HG03432 (cell line): ENCODE data around the gene KLRF1.

Source experiments
- ATAC-seq: cut with Tn5 transposase; IDR thresholded peaks from one replicate; pipeline ENCODE4 v1.9.1; 2021; ENCODE audit warnings: mild to moderate bottlenecking, moderate library complexity; ENCODE audit not compliant: unreplicated experiment

Gene KLRF1

DNA sequence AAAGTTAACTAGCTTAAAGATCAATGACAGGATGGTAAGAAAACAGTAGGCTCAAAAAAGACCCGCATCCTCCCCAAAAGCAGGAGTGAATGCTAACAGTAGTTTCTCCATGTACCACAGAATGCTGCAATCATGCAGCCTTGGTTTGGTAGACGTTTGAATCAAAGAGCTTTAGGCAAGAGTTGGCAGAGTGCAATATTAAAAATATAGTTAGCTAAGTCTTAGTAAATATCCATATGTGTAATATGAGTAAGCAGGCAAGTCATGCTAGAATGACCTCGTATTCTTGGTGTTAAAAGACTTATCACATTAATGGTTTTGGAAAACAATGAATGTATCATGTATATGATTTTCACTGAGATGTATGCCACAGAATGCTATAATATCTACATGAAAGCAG is 18.8 kb upstream of the KLRF1 start:
- ATAC-seq, result no peak

DNA sequence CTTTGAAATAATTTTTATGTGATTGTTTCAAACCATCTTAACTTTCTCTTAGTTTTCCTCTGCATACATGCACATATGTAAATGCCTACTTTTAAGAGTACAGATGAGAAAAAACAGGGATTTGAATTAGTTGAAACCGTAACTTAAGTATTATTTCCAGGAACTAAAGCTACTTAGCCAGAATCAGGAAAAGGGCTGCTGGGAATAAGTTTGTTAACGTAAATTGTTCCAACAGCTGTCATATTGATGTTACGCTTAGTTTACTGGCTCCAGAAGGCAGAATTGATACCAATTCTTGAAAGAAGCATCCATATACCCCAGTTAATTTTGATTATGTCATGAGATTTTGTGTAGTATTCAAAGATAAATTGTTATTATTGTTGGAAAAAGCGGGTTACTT is 17.9 kb upstream of the KLRF1 start:
- no peak for ATAC-seq

DNA sequence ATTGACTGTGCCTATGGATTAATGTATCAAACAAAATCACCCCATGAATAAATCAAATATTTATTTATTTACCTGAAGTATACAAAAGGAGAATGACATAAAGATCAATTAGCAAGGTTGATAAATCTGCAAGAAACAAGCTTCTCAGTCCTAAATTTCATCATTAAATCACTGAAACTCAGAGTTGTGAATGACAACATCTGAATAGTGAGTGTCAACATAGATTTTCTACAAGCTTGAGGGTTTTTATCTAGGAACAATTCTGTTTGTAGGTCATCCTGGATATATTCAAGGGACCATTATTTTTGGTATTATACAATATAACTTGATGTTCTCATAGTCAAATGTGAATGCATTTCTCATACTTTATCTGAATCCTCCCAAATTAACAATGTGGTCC is 17.4 kb upstream of the KLRF1 start:
- ATAC-seq, result no peak

DNA sequence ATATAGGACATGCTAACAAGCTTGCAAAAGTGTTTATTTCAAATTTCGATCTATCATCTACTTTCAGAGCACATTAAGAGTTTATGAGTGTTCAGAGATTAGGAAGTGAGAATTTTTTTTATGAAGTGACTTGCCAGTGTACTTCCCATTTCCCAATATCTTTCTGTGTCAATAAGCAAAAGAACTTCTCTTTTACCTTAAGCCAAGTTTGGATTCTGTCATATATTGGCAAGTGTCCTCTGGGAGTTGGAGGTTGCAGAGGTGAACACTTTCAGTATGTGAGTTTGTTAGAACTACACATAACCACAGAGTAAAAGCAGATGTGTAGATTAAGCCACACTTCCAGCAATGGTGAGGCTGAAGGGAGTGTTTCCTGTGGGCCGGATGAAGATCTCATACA is 16.6 kb upstream of the KLRF1 start:
- ATAC-seq, result peak; percentile 40

DNA sequence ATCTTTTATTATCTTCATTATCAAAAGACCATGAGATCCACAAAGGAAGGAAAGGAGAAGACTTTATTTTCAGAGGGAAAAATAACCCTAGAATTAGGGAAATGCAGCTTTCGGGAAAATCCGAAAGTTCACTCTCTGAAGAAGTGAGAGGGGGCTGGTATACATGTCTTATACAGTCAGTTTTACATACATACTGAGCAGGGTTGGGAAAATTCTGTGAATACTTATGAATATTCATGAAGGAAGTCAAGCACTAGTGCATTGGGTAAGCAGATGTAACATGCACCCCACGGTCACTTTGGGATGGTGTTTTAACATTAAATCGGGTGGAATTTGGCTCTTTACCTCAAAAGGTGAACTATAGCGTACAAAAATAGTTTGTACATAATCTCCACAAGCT is 15.7 kb upstream of the KLRF1 start:
- no peak for ATAC-seq

DNA sequence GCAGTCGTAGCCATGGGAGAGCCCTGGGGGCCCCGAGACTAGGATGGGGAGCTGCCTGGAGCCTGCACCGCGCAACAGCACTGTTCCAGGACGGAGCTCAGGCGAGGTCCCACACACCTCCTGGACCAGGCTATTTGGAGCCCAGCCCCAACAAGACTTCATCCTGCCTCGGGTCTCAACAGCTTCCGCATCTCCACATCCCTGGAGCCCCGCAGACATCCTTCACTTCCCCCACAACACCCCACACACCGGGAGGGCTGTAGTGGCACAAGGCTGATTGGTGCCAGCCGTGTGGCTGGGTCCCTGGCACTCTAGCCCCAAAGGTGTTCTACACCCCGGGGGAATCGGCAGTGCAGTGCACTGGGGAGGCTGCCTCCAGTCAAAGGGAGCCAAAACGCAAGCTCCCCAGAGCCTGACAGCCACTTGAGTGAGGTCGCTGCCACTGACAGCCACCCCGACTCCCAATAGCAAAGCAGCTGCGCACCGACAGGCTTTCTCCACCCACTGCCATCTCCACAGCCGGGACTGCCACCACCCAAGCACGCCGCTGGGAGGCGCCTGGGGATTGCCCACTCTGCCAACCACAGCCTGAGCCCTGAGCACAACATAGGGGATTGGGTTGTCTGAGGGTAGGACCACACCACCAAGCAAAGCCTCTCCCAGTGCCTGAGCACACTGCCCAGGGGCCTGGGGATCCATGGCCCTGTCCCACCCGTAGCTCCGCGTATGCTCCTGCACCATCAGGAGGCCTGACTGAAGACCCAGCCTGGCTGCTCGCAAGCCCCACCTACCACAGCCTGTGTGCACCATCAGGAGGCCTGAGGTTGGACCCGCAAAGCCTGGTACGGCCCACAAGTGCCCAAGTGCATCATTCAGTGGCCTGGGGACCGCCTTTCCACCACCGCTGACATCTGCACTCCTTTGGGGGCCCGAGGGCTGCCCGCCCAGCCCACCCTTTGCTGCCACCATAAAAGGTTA is 13.2 kb upstream of the KLRF1 start:
- peak; percentile 95 for ATAC-seq

DNA sequence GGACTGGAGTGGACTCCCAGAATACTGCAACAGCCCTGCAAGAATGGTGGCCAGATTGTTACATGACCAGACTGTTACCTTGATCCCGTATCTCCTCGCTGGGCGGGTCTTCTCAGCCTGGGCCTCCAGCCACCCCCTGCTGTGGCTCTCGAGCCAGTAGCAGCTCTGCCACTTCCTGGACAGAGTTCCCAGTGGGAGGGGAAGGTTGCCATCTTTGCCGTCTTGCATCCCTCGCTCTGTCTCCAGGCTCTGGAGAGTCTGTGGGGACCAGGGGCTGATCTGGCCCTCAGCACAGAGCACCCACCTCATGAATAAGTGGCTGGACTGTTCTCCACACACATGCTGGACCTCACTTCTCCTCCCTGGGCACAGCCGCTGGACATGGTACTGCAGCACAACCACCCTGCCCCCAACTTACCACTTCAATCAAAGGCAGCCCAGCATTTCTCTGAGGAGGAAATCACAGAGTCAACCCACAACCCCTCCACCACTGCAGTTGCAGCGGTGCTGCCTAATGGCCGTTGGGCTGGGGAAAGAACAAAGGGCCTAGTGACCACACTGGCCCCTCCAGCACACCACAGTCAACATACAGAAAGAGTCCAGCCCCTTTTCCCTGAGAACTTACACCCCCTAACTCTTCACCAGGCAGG is 6.9 kb upstream of the KLRF1 start:
- ATAC-seq, result no peak

DNA sequence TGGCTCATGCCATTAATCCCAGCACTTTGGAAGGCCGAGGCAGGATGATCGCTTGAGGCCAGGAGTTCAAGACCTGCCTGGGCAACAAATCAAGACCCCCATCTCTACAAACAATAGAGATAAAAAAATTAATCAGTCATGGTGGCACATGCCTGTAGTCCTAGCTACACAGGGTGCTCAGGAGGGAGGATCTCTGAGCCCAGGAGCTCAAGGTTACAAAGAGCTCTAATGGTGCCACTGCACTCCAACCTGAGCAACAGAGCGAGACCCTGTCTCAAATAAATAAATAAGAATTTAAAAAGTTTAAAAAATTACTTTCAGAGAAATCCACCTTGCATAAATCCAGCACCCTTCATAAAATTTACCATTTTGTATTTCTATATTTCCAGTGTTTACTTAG is 2.2 kb downstream of the KLRF1 start:
- no peak for ATAC-seq

DNA sequence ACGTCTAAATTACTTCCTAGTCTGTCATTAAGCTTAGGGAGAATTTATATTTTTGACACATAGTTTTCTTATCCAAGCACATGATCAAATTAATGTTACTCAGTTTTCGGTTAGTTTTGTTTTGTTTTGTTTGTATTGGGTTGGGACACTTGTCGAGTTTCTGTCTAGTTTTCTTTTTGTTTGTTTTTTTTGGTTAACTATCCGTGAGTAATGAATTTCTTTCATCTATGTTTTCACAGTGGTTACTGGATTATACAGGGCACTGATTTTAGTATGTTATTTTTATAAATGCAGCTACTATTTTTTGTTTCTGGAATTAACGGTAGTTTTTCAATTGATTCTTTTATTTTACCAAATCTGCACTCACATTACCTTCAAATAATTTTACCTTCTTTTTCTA is 2.7 kb downstream of the KLRF1 start:
- ATAC-seq, result no peak

DNA sequence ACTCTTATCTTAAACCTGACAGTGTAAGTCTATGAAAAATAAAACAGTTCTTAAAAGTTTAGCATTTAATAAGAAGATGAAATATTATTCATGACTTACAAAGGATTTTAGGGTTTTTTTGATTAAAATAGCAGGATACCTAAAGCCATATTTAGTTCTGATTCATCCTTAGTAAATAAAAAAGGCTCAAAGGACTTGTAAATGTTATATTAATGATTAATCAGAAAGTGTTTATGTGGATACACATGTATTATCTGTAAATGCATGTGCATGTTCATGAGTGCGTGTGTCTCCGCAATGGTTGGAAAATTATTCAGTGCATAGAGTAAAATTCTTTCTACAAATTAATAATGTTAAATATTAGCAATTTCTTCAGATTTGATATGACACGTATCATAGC is 4.4 kb downstream of the KLRF1 start:
- ATAC-seq, result no peak

DNA sequence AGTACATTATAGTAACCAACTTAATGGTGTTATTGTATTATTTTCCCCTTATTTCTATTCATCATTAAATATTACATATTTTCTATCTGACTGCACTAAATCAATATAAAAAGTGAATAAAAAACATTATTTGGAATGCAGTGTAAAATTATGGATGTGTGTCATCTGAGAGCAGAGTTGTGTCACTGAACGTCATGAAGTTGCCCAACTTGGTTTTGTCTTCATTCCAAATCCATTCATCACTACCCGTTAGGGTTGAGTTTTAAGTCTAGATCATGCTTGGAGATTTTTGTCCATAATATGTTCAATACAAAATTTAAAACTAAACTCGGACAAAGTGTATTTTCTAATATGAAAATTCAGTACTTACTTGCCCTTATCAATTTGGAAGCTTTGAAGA is 16.1 kb downstream of the KLRF1 start:
- no peak for ATAC-seq

DNA sequence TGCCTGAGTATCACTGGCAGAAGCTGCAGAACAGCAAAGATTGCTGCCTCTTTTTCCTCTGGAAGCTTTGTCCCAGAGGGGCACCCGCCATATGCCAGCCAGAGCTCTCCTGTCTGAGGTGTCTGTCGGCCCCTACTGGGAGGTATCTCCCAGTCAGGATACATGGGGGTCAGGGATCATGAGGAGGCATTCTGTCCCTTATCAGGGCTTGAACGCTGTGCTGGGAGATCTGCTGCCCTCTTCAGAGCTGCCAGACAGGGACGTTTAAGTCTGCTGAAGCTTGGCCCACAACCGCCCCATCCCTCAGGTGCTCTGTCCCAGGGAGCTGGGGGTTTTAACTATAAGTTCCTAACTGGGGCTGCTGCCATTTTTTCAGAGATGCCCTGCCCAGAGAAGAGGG is 21.6 kb downstream of the KLRF1 start:
- no peak for ATAC-seq

DNA sequence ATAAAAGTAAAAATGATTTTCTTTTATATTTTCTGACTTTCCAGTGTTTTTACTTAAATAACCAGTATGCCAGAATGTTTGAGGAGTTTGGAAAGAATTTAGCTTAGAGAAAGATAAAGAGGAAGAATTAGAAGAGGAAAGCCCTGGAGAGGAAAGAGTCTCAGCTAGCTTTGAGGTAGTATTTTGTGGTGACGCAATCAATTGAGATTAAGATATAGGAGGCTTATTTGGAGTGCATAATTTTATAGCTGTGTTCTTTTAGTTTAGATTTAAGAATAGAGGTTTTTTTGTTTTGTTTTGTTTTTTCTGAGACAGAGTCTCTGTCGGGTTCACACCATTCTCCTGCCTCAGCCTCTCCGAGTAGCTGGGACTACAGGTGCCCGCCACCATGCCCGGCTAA is 23.8 kb downstream of the KLRF1 start:
- ATAC-seq, result no peak

DNA sequence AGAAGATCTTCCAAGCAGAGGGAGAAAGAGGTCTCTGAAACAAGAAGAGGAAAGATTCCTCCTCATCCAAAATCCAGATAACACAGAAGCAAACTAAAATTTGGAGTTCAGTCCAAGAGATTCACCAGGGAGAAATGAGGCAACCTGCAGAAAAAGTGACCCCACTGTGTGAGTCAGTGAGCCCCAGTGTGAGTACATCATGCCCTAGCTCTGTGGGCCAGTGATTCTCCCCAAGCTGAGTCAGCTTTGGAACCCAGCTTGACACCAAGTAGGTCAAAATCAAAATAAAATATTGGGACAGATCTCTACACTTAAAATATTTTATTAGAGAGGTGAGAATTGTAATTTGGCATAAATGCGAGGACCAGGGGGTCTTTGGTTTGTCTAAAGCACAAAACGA is 24.6 kb downstream of the KLRF1 start:
- no peak for ATAC-seq

DNA sequence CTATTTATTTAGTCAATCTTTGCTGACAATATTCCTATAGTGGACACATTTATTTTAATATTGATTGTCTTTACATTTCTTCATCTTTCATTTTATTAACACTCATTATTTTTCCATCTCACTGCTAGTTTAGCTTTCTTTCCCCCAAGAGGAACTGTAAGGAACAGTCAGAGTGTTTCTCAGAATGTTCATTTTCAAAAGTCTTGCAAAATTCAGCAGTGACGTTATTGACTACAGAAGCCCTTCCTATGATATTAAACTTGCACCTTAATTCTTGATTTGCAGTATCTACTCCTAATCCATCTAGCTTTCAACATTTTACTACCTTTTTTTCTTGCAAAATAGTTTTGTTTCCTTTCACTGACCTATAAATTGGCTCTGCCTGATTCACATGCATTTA is 28.9 kb downstream of the KLRF1 start:
- ATAC-seq, result no peak

DNA sequence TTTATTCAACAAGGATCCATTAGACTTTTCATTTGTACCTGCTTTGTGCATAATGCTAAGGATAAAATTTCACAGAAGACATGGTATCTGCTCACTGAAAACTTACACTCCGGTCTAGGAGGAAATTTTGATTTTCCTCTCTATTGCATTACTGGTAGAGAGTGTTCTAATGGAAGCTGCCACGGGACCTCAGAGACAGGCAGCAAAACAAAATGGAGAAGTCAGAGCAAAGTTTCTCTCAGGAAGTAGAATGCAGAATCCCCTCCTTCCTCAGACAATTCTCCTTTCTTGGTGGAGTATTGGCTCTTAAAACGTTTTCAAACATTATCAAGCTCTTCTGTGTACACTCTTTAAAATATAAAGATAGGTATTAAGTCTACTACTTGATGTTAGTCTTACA is 29.6 kb downstream of the KLRF1 start:
- no peak for ATAC-seq

DNA sequence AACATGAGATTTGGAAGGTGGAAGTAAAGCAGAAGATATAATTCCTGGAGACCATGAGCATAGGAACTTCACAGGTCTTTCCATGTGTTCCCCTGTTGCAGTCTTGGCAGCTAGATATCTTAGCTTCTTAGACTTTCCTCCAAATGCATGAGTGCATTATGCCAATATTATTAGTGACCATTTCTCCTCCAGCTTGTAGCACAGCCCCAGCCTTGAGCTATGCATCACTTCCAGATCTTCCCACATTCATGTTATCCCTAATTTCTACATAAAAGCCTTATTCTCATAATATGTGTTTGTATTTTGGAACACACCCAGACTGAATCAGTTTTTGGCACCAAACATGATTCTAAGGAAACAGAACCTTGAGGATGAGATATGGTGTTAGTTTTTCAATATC is 30.9 kb downstream of the KLRF1 start:
- no peak for ATAC-seq

DNA sequence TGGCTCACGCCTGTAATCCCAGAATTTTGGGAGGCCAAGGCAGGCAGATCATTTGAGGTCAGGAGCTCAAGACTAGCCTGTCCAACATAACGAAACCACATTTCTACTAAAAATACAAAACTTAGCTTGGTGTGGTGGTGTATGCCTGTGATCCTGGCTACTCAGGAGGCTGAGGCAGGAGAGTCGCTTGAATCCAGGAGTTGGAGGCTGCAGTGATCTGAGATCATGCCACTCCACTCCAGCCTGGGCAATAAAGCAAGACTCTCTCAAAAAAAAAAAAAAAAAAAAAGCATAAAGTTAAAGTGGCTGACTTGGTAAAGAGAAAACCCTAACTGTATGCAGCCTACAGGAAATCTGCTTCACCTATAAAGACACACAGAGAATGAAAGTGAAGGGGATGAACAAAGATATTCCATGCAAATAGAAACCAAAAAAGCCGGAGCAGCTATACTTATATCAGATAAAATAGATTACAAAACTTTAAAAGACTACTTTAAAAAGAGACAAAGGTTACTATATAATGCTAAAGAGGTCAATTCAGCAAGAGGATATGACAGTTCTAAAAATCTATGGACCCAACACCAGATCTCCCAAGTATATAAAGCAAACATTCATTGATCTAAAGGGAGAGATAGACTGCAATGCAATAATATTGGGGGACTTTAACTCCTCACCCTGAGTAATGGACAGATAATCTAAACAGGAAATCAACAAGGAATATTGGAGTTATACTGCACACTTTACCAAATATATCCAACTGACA is 37.8 kb downstream of the KLRF1 start:
- ATAC-seq, result no peak

DNA sequence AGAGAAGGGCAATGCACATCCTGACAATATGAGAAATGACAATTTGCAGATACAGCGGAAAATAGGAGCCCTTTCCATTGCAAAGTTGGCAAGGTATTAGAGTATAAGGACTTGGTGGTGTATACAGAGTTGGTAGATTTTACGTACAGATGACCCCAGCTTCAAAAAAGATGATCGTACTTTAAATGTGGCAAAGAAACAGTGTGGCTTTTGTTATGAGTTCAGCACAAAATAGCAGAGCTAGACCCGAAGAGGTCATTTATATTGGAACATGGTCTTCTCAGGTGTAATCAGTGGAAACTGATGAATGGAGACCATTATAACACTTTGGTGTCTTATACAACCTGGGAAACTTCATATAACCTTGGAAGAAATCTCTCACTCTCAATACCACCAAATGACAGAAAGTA is 39.6 kb downstream of the KLRF1 start:
- ATAC-seq, result no peak

DNA sequence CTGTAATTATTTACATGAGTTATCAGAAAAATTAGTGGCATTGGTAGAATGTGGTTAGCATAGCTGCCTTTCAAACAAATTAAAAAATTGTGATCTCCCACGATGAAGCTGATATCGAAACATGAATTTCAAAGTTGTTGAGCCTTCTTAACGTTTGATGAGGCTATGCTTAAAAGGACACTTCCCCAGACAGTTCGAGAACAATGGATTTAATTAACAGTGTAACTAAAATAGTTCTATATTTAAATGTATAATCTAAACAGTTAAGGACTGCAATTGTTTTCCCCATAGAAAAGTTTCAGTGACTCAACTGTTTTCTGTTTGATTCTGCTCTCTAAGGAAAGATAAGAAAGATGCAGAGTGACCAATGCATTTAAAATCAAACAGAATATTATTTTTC is 40.2 kb downstream of the KLRF1 start:
- no peak for ATAC-seq

DNA sequence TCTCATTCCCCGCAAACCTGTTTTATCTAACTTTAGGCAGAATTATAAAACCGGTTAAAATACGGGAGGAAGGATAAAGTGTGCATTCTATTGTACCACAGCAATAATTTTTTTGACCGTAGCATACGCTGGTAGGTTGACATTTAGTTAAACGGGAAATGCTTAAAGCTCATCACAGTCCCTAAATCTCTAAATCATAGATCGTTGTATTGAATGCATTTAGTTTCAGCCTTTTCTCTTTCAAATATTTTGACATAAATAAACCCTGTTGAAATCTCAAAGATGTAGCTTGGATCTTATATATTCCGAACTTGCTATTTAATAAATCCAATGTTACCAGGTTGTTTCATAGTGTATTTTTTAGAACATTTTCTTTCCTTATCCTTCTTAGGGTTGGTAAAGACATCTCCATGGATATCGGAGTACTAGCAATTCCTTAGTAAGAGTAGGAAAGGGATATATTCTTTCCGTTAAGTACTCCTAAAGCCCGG is 41.1 kb downstream of the KLRF1 start:
- no peak for ATAC-seq

DNA sequence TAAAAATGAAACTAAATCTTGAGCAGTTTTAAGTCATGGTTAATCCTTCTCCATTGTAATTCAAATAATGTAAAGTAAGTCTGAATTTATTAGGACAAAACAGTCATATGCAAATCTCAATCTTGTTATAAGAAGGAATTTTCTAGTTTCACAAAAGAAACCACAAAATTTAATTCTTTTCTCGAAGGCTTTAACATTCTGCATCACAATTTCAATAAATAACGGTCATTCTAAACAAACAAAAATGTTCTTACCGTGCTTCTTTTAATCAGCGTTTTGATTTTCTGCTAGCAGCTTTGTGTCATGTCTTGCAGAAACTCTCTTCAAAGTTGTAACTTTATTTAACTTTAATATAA is 41.6 kb downstream of the KLRF1 start:
- no peak for ATAC-seq
